Stimulated activated CD8-positive, alpha-beta memory T cell treated with anti-CD3 and anti-CD28 coated beads, Interleukin-7, amount 100 ng/mL, for 48 hours (primary cell): Measurements from ENCODE around the gene CABP5.
"Not testable (repeated sequence)": the region's sequence is repeated elsewhere in the genome, so short reads cannot be mapped to it uniquely, and the experiment has no call there.

ENCODE experiments used
- DNase-seq, 2 donors: peaks; one replicate each; pipeline ENCODE4 v3.0.0-alpha.2; 2020; ENCODE audit warnings: low read depth in 1 of 2; ENCODE audit errors: extremely low read depth in 1 of 2

The CABP5 gene

GRCh38 chr19:48043675-48044258 is at the start of gene CABP5:
CABP5 (minus strand) TSS chr19:48044079; CDS start chr19:48043922, 157 bp downstream.
- no peak for DNase-seq

GRCh38 chr19:48091111-48091718 is 47.3 kb upstream of the CABP5 start:
- not testable (repeated sequence) for DNase-seq

- DNase-seq, result no peak
These were observed 46.5 kb upstream of the CABP5 start for GRCh38 chr19:48090281-48090802.

- DNase-seq, result not testable (repeated sequence)
These were observed 45.1 kb upstream of the CABP5 start for GRCh38 chr19:48088991-48089390.

GRCh38 chr19:48085904-48086864 is 42.3 kb upstream of the CABP5 start:
- no peak for DNase-seq

GRCh38 chr19:48085076-48085475 is 41.2 kb upstream of the CABP5 start:
- no peak for DNase-seq

- DNase-seq, result no peak
These were observed 37.2 kb upstream of the CABP5 start for GRCh38 chr19:48081106-48081505.

- DNase-seq, result not testable (repeated sequence)
These were observed 26.4 kb upstream of the CABP5 start for GRCh38 chr19:48070177-48070769.

GRCh38 chr19:48069435-48069834 is 25.6 kb upstream of the CABP5 start:
- DNase-seq, result no peak

GRCh38 chr19:48064509-48064908 is 20.6 kb upstream of the CABP5 start:
- DNase-seq, result no peak

- no peak for DNase-seq
These were observed 17.8 kb upstream of the CABP5 start for GRCh38 chr19:48061401-48062344.

- DNase-seq, result no peak
These were observed 16.5 kb upstream of the CABP5 start for GRCh38 chr19:48060381-48060780.

- DNase-seq, result no peak
These were observed 15.5 kb upstream of the CABP5 start for GRCh38 chr19:48059331-48059730.

GRCh38 chr19:48053856-48054255 is 10.0 kb upstream of the CABP5 start:
- no peak for DNase-seq

GRCh38 chr19:48053076-48053475 is 9.2 kb upstream of the CABP5 start:
- no peak for DNase-seq

GRCh38 chr19:48051335-48052033 is 7.6 kb upstream of the CABP5 start:
- no peak for DNase-seq

- no peak for DNase-seq
These were observed 682 bp upstream of the CABP5 start for GRCh38 chr19:48044561-48044960.

GRCh38 chr19:48041877-48042580 is 1.9 kb downstream of the CABP5 start:
- DNase-seq, result no peak

- no peak for DNase-seq
These were observed 7.1 kb downstream of the CABP5 start for GRCh38 chr19:48036765-48037164.
